HepG2 (cell line): Measurements from ENCODE around the gene MPC1. TPM values are rescaled to one million over a fixed set of nuclear protein-coding genes. Genes with fewer than 3 reads are reported as not detected.

Experiments used
- ATAC-seq: fragments of 200-7000 bp; cut with Tn5 transposase; 3 replicates; pipeline ENCODE4 v1.9.1; 2020; ENCODE audit warnings: mild to moderate bottlenecking, moderate library complexity
- BruUV-seq: library from RNA; stranded (reverse); fragments of 400-500 nt; replicated peaks from 2 replicates; lab custom pipeline; 2021; lab: Mats Ljungman, UMichigan
- CTCF ChIA-PET: fragments of 300-600 bp; formaldehyde crosslinking; extraction: SDS; loops from one replicate; lab custom pipeline; 2021; ENCODE audit warnings: low total read pairs, inconsistent platforms, low intra/inter-chr PET ratio; lab: Yijun Ruan, JAX
- POLR2A ChIA-PET: fragments of 350-600 bp; sonication (Branson Sonifier 250); formaldehyde crosslinking; loops from one replicate; lab custom pipeline; 2020; ENCODE audit warnings: antibody characterized with exemption, inconsistent platforms; lab: Yijun Ruan, JAX
- DNase-seq: peaks from one replicate; pipeline ENCODE4 v3.0.0-alpha.2; 2015; ENCODE audit warnings: low spot score
- FAIRE-seq: peaks from 3 replicates; lab custom pipeline; 2011; peaks lifted over from hg19 to GRCh38; lab: Jason Lieb, UNC
- H2AFZ ChIP-seq: one replicate; pipeline ENCODE4 v1.6.1; 2011; ENCODE audit warnings: low read length, inconsistent platforms
- H3K27ac ChIP-seq: fragments of 300-600 bp; 3 replicates; pipeline ENCODE4 v1.8.0; 2011; ENCODE audit warnings: mixed run types, mild to moderate bottlenecking, mixed read lengths, low read length, inconsistent platforms; ENCODE audit not compliant: insufficient read depth; ENCODE audit errors: extremely low read length
- H3K27me3 ChIP-seq, 2 experiments: fragments of 200-600 bp in 1 of 2; 2 replicates in 1 of 2; 3 replicates in 1 of 2; pipeline versions ENCODE4 v1.6.0 to v1.8.0; 2011; ENCODE audit warnings: low read length in 2 of 2, mild to moderate bottlenecking in 2 of 2, moderate library complexity in 2 of 2, inconsistent platforms in 1 of 2; ENCODE audit not compliant: insufficient read depth in 2 of 2, control insufficient read depth in 1 of 2
- H3K36me3 ChIP-seq, 2 experiments: fragments of 200-600 bp in 1 of 2; replicated peaks in 1 of 2; 2 replicates in 1 of 2; 3 replicates in 1 of 2; pipeline versions ENCODE4 v1.5.1 to v1.8.0; 2011; ENCODE audit warnings: low read length in 2 of 2, inconsistent platforms in 1 of 2; ENCODE audit not compliant: insufficient read depth in 2 of 2, control insufficient read depth in 1 of 2
- H3K4me1 ChIP-seq: 2 replicates; pipeline ENCODE4 v1.5.1; 2012; ENCODE audit warnings: low read length, inconsistent platforms; ENCODE audit not compliant: insufficient read depth
- H3K4me2 ChIP-seq: 2 replicates; pipeline ENCODE4 v1.6.0; 2011; ENCODE audit warnings: low read depth, low read length, inconsistent platforms
- H3K4me3 ChIP-seq, 3 experiments: fragments of 200-600 bp in 1 of 3; sonication (generic), shearing (Covaris generic) in 1 of 3; replicated peaks in 1 of 3; 2 replicates each; pipeline ENCODE4 v1.5.1; 2011 to 2016; ENCODE audit warnings: low read length in 3 of 3, inconsistent platforms in 2 of 3, low read depth in 2 of 3, mild to moderate bottlenecking in 2 of 3, control low read depth in 1 of 3, mixed read lengths in 1 of 3; ENCODE audit not compliant: insufficient read depth in 1 of 3
- H3K79me2 ChIP-seq: one replicate; pipeline ENCODE4 v1.6.1; 2011; ENCODE audit warnings: low read length, inconsistent platforms; ENCODE audit not compliant: insufficient read depth
- H3K9ac ChIP-seq: 2 replicates; pipeline ENCODE4 v1.6.0; 2011; ENCODE audit warnings: mild to moderate bottlenecking, low read depth, low read length, inconsistent platforms; ENCODE audit not compliant: insufficient read depth
- H3K9me3 ChIP-seq: 2 replicates; pipeline ENCODE4 v1.5.1; 2012; ENCODE audit warnings: mild to moderate bottlenecking, low read length
- H4K20me1 ChIP-seq: 2 replicates; pipeline ENCODE4 v1.6.0; 2011; ENCODE audit warnings: inconsistent platforms, mild to moderate bottlenecking, low read length, moderate library complexity; ENCODE audit not compliant: insufficient read depth
- ATF3 ChIP-seq: sonication (generic); formaldehyde crosslinking; IDR thresholded peaks from 2 replicates; pipeline ENCODE4 v1.4.0; 2020; ENCODE audit warnings: missing genetic modification reagents
- ATF7 ChIP-seq, 2 experiments: fragments of 450-650 bp in 1 of 2; sonication (generic) in 1 of 2; formaldehyde crosslinking in 1 of 2; IDR thresholded peaks; 2 replicates each; pipeline versions ENCODE4 v1.4.0 to v1.6.1; 2016 to 2020; ENCODE audit warnings: antibody characterized with exemption in 1 of 2, mild to moderate bottlenecking in 1 of 2, missing genetic modification reagents in 1 of 2
- EEA1 ChIP-seq: sonication (generic); formaldehyde crosslinking; IDR thresholded peaks from 2 replicates; pipeline ENCODE4 v1.5.1; 2020; ENCODE audit warnings: mild to moderate bottlenecking, missing genetic modification reagents, borderline replicate concordance
- HES4 ChIP-seq: sonication (generic); formaldehyde crosslinking; IDR thresholded peaks from 2 replicates; pipeline ENCODE4 v1.9.0; 2021; ENCODE audit warnings: mild to moderate bottlenecking, missing genetic modification reagents, borderline replicate concordance
- REXO4 ChIP-seq: sonication (generic); formaldehyde crosslinking; IDR thresholded peaks from 2 replicates; pipeline ENCODE4 v1.8.0; 2022; ENCODE audit warnings: missing genetic modification reagents, mild to moderate bottlenecking, borderline replicate concordance
- ZMYM2 ChIP-seq: sonication (generic); formaldehyde crosslinking; IDR thresholded peaks from 2 replicates; pipeline ENCODE4 v1.8.0; 2022; ENCODE audit warnings: mild to moderate bottlenecking, missing genetic modification reagents
- WGBS: methylation state at CpG from one replicate; pipeline ENCODE4 v1.1.6; 2017; ENCODE audit warnings: low lambda C conversion rate; 5-methylcytosine and 5-hydroxymethylcytosine counted together
- in situ Hi-C: cut with HindIII; loops from 2 replicates; pipeline ENCODE4 v1.10.0; 2017; ENCODE audit warnings: low pct_unique_long_range_greater_than_20kb; ENCODE audit not compliant: extremely low pct_ligation_motif_present
- intact Hi-C: fragments of 100-400 bp; cut with micrococcal nuclease; formaldehyde crosslinking; loops from one replicate; pipeline ENCODE4 v1.10.0; 2022; ENCODE audit not compliant: unreplicated experiment
- polyA plus RNA-seq, 8 experiments: library from polyadenylated mRNA; depleted of rRNA in 3 of 8; stranded (reverse) in 7 of 8; unstranded in 1 of 8; fragments of >200 nt; fragmentation: Illumina TruSeq in 4 of 8; extraction: Trizol in 4 of 8; gene quantifications; 2 replicates each; pipeline versions ENCODE4 v1.2.1 to v1.2.3, GENCODE V29; 2011 to 2016; ENCODE audit warnings: low read depth in 4 of 8, missing spikeins in 1 of 8, mixed read lengths in 1 of 8; ENCODE audit not compliant: insufficient read depth in 1 of 8
- total RNA-seq, 5 experiments: library from RNA; depleted of rRNA; stranded (reverse); fragments of >200 nt; fragmentation: Illumina TruSeq; extraction: Trizol; gene quantifications; 2 replicates each; pipeline ENCODE4 v1.2.3, GENCODE V29; 2016; ENCODE audit warnings: low read depth in 1 of 5

MPC1 gene
- total and polyA plus RNA-seq, 2 of the 13 experiments (the other 11 are each of a cell fraction or from before 2014, with no cell fraction given) = 189 to 214 TPM

DNA sequence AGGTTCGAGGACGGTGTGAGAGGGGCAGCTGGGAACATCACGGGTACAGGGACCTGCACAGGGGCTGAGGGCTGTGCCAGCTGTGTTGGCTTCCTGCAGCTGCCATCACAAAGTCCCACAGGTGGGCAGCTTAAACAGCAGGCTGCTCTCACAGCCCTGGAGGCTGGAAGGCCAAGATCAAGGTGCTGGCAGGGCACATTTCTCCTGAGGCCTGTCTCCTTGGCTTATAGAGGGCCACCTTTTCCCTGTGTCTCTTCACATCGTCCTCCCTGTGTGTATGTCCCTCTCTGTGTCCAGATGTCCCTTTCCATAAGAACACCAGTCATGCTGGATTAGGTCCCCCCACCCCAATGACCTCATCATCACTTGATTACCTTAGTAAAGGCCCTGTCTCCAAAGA lies 15.1 kb upstream of the MPC1 start:
- Histone ChIP-seq H3K9me3 (no peaks in the 10 kb centered on the region), H3K36me3 (no peaks in the 10 kb centered on the region), H3K4me2 (no peak overlapping the region), H3K4me1 (peaks cover 69% of the 10 kb centered on the region)
- ChIA-PET CTCF (no interaction called here), POLR2A (interaction anchor here (4.0 kb wide), 1 partner anchor 9 kb away, joined by 36 read pairs; no protein-coding TSS in a partner anchor)
- no peak for DNase-seq
- TF ChIP-seq ATF7 (IDR thresholded peaks at IDR 0.05) = 0 out of 2 replicates have a peak, but pooled peaks have one; percentile 1
- TF ChIP-seq ATF7 (CRISPR knock-in tag; IDR thresholded peaks at IDR 0.05) = no peak
- TF ChIP-seq EEA1 (CRISPR knock-in tag) = no peak
- TF ChIP-seq ZMYM2 (CRISPR knock-in tag) = no peak
- no peak for TF ChIP-seq REXO4 (CRISPR knock-in tag)
- TF ChIP-seq HES4 (CRISPR knock-in tag) = 0 out of 2 replicates have a peak, but pooled peaks have one; percentile 35
- TF ChIP-seq, all 625 proteins: peak for 2
- Histone ChIP-seq H3K79me2 (no peaks in the 10 kb centered on the region), H3K27me3 (no peaks in the 10 kb centered on the region), H3K27ac (no peak overlapping the region), H2AFZ (no peak overlapping the region), H3K4me3 (no peak overlapping the region), H3K9ac (no peak overlapping the region), H4K20me1 (no peaks in the 10 kb centered on the region)
- intact Hi-C loops = no loop called here
- ATAC-seq (no peak), FAIRE-seq (no peak)
- 93% methylated on average over 4 of the region's 4 CpGs for WGBS
- no TSS peak for BruUV-seq
- in situ Hi-C loops = no loop called here

DNA sequence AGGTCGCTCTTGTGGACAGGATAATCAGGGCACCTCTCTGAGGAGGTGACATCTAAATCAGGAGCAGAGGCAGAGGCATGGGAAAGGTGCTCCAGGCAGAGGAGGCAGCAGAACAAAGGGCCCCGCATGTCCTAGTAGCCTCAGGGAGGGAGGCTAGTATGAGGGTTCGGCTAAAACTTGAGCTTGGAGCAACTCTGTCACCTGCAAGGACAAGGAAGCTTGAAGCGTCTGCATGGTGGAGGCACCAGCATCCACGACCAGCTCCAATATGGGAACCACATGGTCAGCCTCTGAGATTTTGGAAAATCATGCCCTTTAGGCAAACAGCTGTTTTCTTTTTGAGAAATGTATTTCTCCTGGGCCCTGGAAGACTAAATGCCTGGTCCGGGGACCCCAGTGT lies 13.0 kb upstream of the MPC1 start:
- intact Hi-C loops (no loop called here), in situ Hi-C loops (no loop called here)
- Histone ChIP-seq H3K9me3 (no peaks in the 10 kb centered on the region), H3K36me3 (no peaks in the 10 kb centered on the region), H3K4me1 (peaks cover 70% of the 10 kb centered on the region), H3K27me3 (no peaks in the 10 kb centered on the region), H2AFZ (no peak overlapping the region), H3K9ac (no peak overlapping the region), H3K79me2 (no peaks in the 10 kb centered on the region), H3K4me2 (no peak overlapping the region), H4K20me1 (no peaks in the 10 kb centered on the region)
- DNase-seq (no peak), FAIRE-seq (no peak)
- WGBS = 92% methylated on average over 6 of the region's 6 CpGs
- TF ChIP-seq ATF3 (CRISPR knock-in tag) = no peak
- TF ChIP-seq, all 625 proteins: peak for 0
- ChIA-PET CTCF (no interaction called here), POLR2A (interaction anchor here (1.0 kb wide), 1 partner anchor 88 kb away, joined by 3 read pairs; the partner anchor contains the start of gene PRR18)
- ATAC-seq = no peak
- Histone ChIP-seq H3K27ac (no peak overlapping the region), H3K4me3 (no peak overlapping the region)
- no TSS peak for BruUV-seq
